GM10248 (cell line): ENCODE data around the gene BMPR1B.

Experiments
- CTCF ChIA-PET: fragments of 300-600 bp; sonication (Branson Sonifier 250); formaldehyde crosslinking; extraction: SDS; loops from one replicate; lab custom pipeline; 2021; ENCODE audit warnings: antibody characterized with exemption; lab: Yijun Ruan, JAX
- POLR2A ChIA-PET: fragments of 350-650 bp; sonication (Branson Sonifier 250); formaldehyde crosslinking; extraction: SDS; loops from one replicate; lab custom pipeline; 2020; ENCODE audit warnings: antibody characterized with exemption; lab: Yijun Ruan, JAX
- DNase-seq: peaks from one replicate; pipeline ENCODE4 v3.0.0; 2012; ENCODE audit errors: extremely low spot score
- CTCF ChIP-seq: IDR thresholded peaks from 2 replicates; pipeline ENCODE4 v1.5.1; 2012; ENCODE audit warnings: mild to moderate bottlenecking, low read depth; ENCODE audit errors: extremely low read depth, missing control alignments, control extremely low read depth

BMPR1B gene

GRCh38 chr4:95017305-95018064, 259.7 kb downstream of the BMPR1B start:
- DNase-seq: no peak
- TF ChIP-seq CTCF: no peak
- ChIA-PET POLR2A (no interaction called here), CTCF (no interaction called here)

GRCh38 chr4:95018785-95019184, 261.0 kb downstream of the BMPR1B start:
- TF ChIP-seq CTCF: no peak
- no peak for DNase-seq
- CTCF ChIA-PET: no interaction called here
- POLR2A ChIA-PET: no interaction called here

- ChIA-PET POLR2A (no interaction called here), CTCF (interaction anchor here (1.1 kb wide), 1 partner anchor 20 kb away, joined by 4 read pairs; no protein-coding TSS in a partner anchor)
- no peak for TF ChIP-seq CTCF
Observed at GRCh38 chr4:95020521-95020920, 262.8 kb downstream of the BMPR1B start.

GRCh38 chr4:95021099-95021498, 263.3 kb downstream of the BMPR1B start:
- ChIA-PET CTCF (interaction anchor here (1.1 kb wide), 1 partner anchor 19 kb away, joined by 4 read pairs; no protein-coding TSS in a partner anchor), POLR2A (no interaction called here)
- TF ChIP-seq CTCF: no peak
- DNase-seq: no peak

More at GRCh38 chr4:95020521-95020920, 262.8 kb downstream of the BMPR1B start:
- no peak for DNase-seq

GRCh38 chr4:95023110-95023509, 265.4 kb downstream of the BMPR1B start:
- TF ChIP-seq CTCF: no peak
- POLR2A ChIA-PET: no interaction called here

GRCh38 chr4:95027905-95028618, 270.3 kb downstream of the BMPR1B start:
- TF ChIP-seq CTCF: no peak
- CTCF ChIA-PET: interaction anchor here (1.4 kb wide), 1 partner anchor 12 kb away, joined by 3 read pairs; no protein-coding TSS in a partner anchor
- POLR2A ChIA-PET: no interaction called here
- no peak for DNase-seq

More at GRCh38 chr4:95023110-95023509, 265.4 kb downstream of the BMPR1B start:
- CTCF ChIA-PET: interaction anchor here (1.0 kb wide), 2 partner anchors 9 to 53 kb away, joined by 3 read pairs; no protein-coding TSS in a partner anchor
- no peak for DNase-seq
